Activated T-helper 1 cell treated with Interleukin-2 at 50 U/mL for 16 hours (primary cell): Measurements from ENCODE around the gene IFNG.
"Not testable (repeated sequence)": the region's sequence is repeated elsewhere in the genome, so short reads cannot be mapped to it uniquely, and the experiment has no call there.

Experiments used
- DNase-seq: peaks from one replicate; pipeline ENCODE4 v3.0.0-alpha.2; 2020; ENCODE audit warnings: low read depth

The IFNG gene

GRCh38 chr12:68159681-68160304 is at the start of gene IFNG:
Gene IFNG (minus strand): TSS chr12:68159740. CDS start chr12:68159615, 125 bp downstream.
- DNase-seq = no peak

- DNase-seq = not testable (repeated sequence)
Measured at GRCh38 chr12:68209048-68209728, 49.6 kb upstream of the IFNG start.

GRCh38 chr12:68207276-68207675 is 47.7 kb upstream of the IFNG start:
- DNase-seq = no peak

- no peak for DNase-seq
Measured at GRCh38 chr12:68206446-68206845, 46.9 kb upstream of the IFNG start.

GRCh38 chr12:68203460-68203875 is 43.9 kb upstream of the IFNG start:
- DNase-seq = no peak

- no peak for DNase-seq
Measured at GRCh38 chr12:68200854-68201253, 41.3 kb upstream of the IFNG start.

- no peak for DNase-seq
Measured at GRCh38 chr12:68199127-68199526, 39.6 kb upstream of the IFNG start.

GRCh38 chr12:68198507-68199086 is 39.1 kb upstream of the IFNG start:
- DNase-seq = no peak

- no peak for DNase-seq
Measured at GRCh38 chr12:68190301-68190700, 30.8 kb upstream of the IFNG start.

- no peak for DNase-seq
Measured at GRCh38 chr12:68189821-68190242, 30.3 kb upstream of the IFNG start.

- DNase-seq = no peak
Measured at GRCh38 chr12:68185598-68185997, 26.1 kb upstream of the IFNG start.

GRCh38 chr12:68180792-68181744 is 21.5 kb upstream of the IFNG start:
- no peak for DNase-seq

- no peak for DNase-seq
Measured at GRCh38 chr12:68178774-68179439, 19.4 kb upstream of the IFNG start.

GRCh38 chr12:68178184-68178583 is 18.6 kb upstream of the IFNG start:
- DNase-seq = no peak

GRCh38 chr12:68177562-68177961 is 18.0 kb upstream of the IFNG start:
- no peak for DNase-seq

GRCh38 chr12:68176257-68176656 is 16.7 kb upstream of the IFNG start:
- no peak for DNase-seq

- peak; percentile 24 for DNase-seq
Measured at GRCh38 chr12:68175557-68176061, 16.1 kb upstream of the IFNG start.

- DNase-seq = not testable (repeated sequence)
Measured at GRCh38 chr12:68174761-68175160, 15.2 kb upstream of the IFNG start.

- DNase-seq = no peak
Measured at GRCh38 chr12:68173792-68174191, 14.3 kb upstream of the IFNG start.

- no peak for DNase-seq
Measured at GRCh38 chr12:68170726-68171125, 11.2 kb upstream of the IFNG start.

GRCh38 chr12:68169213-68169889 is 9.8 kb upstream of the IFNG start:
- no peak for DNase-seq
